WTC11 (cell line): ENCODE results near the gene CALHM1. TPM values are rescaled to one million over a fixed set of nuclear protein-coding genes. Genes with fewer than 3 reads are reported as not detected.
A peak's percentile ranks its signal among the peaks of the same experiment; 100 is the strongest.

ENCODE experiments used
- ATAC-seq: fragments of 200-7000 bp; cut with Tn5 transposase; 2 replicates; pipeline ENCODE4 v1.10.0; 2021; ENCODE audit warnings: mild to moderate bottlenecking, moderate library complexity
- CTCF ChIA-PET: fragments of 300-600 bp; sonication (Branson Sonifier 250); formaldehyde crosslinking; loops from one replicate; lab custom pipeline; 2021; ENCODE audit warnings: antibody characterized with exemption; lab: Charles Lee
- POLR2A ChIA-PET: fragments of 350-600 bp; sonication (Branson Sonifier 250); formaldehyde crosslinking; loops from one replicate; lab custom pipeline; 2021; ENCODE audit warnings: antibody characterized with exemption; lab: Charles Lee
- DNase-seq: peaks from one replicate; pipeline ENCODE4 v3.0.0; 2021; ENCODE audit warnings: low spot score
- H3K27ac Mint-ChIP-seq: 2 replicates; pipeline ENCODE4 v1.8.0; 2021; ENCODE audit warnings: mixed read lengths
- H3K27me3 Mint-ChIP-seq: 2 replicates; pipeline ENCODE4 v1.8.0; 2021; ENCODE audit warnings: low read depth, mild to moderate bottlenecking, moderate library complexity, mixed read lengths
- H3K36me3 Mint-ChIP-seq: 2 replicates; pipeline ENCODE4 v1.8.0; 2021; ENCODE audit warnings: mixed read lengths
- H3K4me1 Mint-ChIP-seq: 2 replicates; pipeline ENCODE4 v1.8.0; 2022; ENCODE audit warnings: mixed read lengths
- H3K4me3 Mint-ChIP-seq: 2 replicates; pipeline ENCODE4 v1.8.0; 2021; ENCODE audit warnings: mild to moderate bottlenecking, moderate library complexity, mixed read lengths
- H3K9me3 Mint-ChIP-seq: 2 replicates; pipeline ENCODE4 v1.8.0; 2021; ENCODE audit warnings: mixed read lengths
- ATF1 ChIP-seq: sonication (generic); formaldehyde crosslinking; IDR thresholded peaks from 2 replicates; pipeline ENCODE4 v1.8.1; 2023; ENCODE audit warnings: mild to moderate bottlenecking, moderate library complexity, missing genetic modification reagents
- ELF4 ChIP-seq: sonication (generic); formaldehyde crosslinking; IDR thresholded peaks from 2 replicates; pipeline ENCODE4 v1.8.1; 2022; ENCODE audit warnings: low read depth, mild to moderate bottlenecking, moderate library complexity, missing genetic modification reagents
- FOXK1 ChIP-seq: sonication (generic); formaldehyde crosslinking; IDR thresholded peaks from 2 replicates; pipeline ENCODE4 v1.8.0; 2022; ENCODE audit warnings: mild to moderate bottlenecking, moderate library complexity, missing genetic modification reagents
- HMGA2 ChIP-seq: fragments of 250-450 bp; sonication (Bioruptor Pico); IDR thresholded peaks from 2 replicates; pipeline ENCODE4 v1.4.0; 2021; ENCODE audit warnings: mild to moderate bottlenecking, moderate library complexity
- IRF2 ChIP-seq: sonication (generic); formaldehyde crosslinking; IDR thresholded peaks from 2 replicates; pipeline ENCODE4 v1.8.0; 2022; ENCODE audit warnings: low read depth, missing genetic modification reagents, borderline replicate concordance
- RORB ChIP-seq: fragments of 250-450 bp; sonication (Bioruptor Pico); IDR thresholded peaks from 2 replicates; pipeline ENCODE4 v1.9.0; 2021; ENCODE audit warnings: mild to moderate bottlenecking
- ZNF121 ChIP-seq: sonication (generic); formaldehyde crosslinking; IDR thresholded peaks from 2 replicates; pipeline ENCODE4 v1.8.0; 2023; ENCODE audit warnings: missing genetic modification reagents
- ZNF232 ChIP-seq: sonication (generic); formaldehyde crosslinking; IDR thresholded peaks from 2 replicates; pipeline ENCODE4 v1.8.0; 2022; ENCODE audit warnings: mild to moderate bottlenecking, missing genetic modification reagents
- total RNA-seq: library from RNA; stranded (reverse); gene quantifications from 3 replicates; pipeline ENCODE4 v1.2.3, GENCODE V29; 2021
- TF ChIP-seq, protein P1 (sequence below): sonication (generic); formaldehyde crosslinking; IDR thresholded peaks from 2 replicates; pipeline ENCODE4 v1.8.1; 2022; ENCODE audit warnings: low read depth, mild to moderate bottlenecking, moderate library complexity, missing genetic modification reagents, borderline replicate concordance
- TF ChIP-seq, protein P2 (sequence below): fragments of 250-450 bp; sonication (Bioruptor Pico); IDR thresholded peaks from 2 replicates; pipeline ENCODE4 v2.1.2; 2022; ENCODE audit warnings: mild to moderate bottlenecking, moderate library complexity
- TF ChIP-seq, protein P3 (sequence below): fragments of 250-450 bp; sonication (Bioruptor Pico); conservative IDR thresholded peaks from 2 replicates; pipeline ENCODE4 v1.9.0; 2021; ENCODE audit warnings: mild to moderate bottlenecking
- TF ChIP-seq, protein P4 (sequence below): sonication (generic); formaldehyde crosslinking; IDR thresholded peaks from 2 replicates; pipeline ENCODE4 v1.8.0; 2023; ENCODE audit warnings: missing genetic modification reagents, mild to moderate bottlenecking, borderline replicate concordance
- TF ChIP-seq, protein P5 (sequence below): sonication (generic); formaldehyde crosslinking; IDR thresholded peaks from 2 replicates; pipeline ENCODE4 v1.8.1; 2022; ENCODE audit warnings: mild to moderate bottlenecking, moderate library complexity, missing genetic modification reagents
- TF ChIP-seq, protein P6 (sequence below): sonication (generic); formaldehyde crosslinking; IDR thresholded peaks from 2 replicates; pipeline ENCODE4 v1.8.1; 2023; ENCODE audit warnings: mild to moderate bottlenecking, moderate library complexity, missing genetic modification reagents
- TF ChIP-seq, protein P7 (sequence below): sonication (generic); formaldehyde crosslinking; conservative IDR thresholded peaks from 2 replicates; pipeline ENCODE4 v1.8.1; 2023; ENCODE audit warnings: mild to moderate bottlenecking, low read depth, missing genetic modification reagents, moderate library complexity

The CALHM1 gene
- total RNA-seq, 1 experiment from 2014 or later, result 0.39 TPM

DNA sequence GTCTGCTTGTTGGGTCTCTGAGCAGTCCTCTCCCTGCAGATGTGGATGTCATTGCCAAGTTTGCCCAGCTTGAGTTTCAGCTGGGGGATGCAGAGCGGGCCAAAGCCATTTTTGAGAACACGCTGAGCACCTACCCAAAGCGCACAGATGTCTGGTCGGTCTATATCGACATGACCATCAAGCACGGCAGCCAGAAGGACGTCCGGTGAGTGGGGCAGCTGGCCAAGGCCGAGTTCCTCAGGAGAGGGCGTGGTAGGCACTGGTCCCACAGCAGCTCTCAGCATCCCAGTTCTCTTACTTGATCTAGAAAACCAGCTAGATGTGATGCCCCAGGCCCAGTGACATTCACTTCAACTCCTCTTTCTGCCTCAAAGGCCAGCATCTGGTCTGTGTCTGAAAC, 14.2 kb downstream of the CALHM1 start:
- Mint-ChIP-seq H3K27ac (no peak overlapping the region), H3K4me1 (no peaks in the 10 kb centered on the region), H3K9me3 (no peaks in the 10 kb centered on the region), H3K36me3 (peaks cover 66% of the 10 kb centered on the region), H3K27me3 (no peaks in the 10 kb centered on the region), H3K4me3 (no peak overlapping the region)
- CTCF ChIA-PET, result interaction anchor here (0.6 kb wide), 1 partner anchor 17 kb away, joined by 3 read pairs; no protein-coding TSS in a partner anchor
- DNase-seq, result no peak
- TF ChIP-seq RORB (no peak), ELF4 (CRISPR knock-in tag) (no peak), IRF2 (CRISPR knock-in tag) (no peak), ZNF232 (CRISPR knock-in tag) (no peak), FOXK1 (CRISPR knock-in tag) (no peak), ZNF121 (CRISPR knock-in tag) (no peak), ATF1 (CRISPR knock-in tag) (no peak), HMGA2 (CRISPR knock-in tag) (no peak)
- TF ChIP-seq, protein P1, sequence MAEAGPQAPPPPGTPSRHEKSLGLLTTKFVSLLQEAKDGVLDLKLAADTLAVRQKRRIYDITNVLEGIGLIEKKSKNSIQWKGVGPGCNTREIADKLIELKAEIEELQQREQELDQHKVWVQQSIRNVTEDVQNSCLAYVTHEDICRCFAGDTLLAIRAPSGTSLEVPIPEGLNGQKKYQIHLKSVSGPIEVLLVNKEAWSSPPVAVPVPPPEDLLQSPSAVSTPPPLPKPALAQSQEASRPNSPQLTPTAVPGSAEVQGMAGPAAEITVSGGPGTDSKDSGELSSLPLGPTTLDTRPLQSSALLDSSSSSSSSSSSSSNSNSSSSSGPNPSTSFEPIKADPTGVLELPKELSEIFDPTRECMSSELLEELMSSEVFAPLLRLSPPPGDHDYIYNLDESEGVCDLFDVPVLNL (CRISPR knock-in tag), result no peak
- TF ChIP-seq, protein P2, sequence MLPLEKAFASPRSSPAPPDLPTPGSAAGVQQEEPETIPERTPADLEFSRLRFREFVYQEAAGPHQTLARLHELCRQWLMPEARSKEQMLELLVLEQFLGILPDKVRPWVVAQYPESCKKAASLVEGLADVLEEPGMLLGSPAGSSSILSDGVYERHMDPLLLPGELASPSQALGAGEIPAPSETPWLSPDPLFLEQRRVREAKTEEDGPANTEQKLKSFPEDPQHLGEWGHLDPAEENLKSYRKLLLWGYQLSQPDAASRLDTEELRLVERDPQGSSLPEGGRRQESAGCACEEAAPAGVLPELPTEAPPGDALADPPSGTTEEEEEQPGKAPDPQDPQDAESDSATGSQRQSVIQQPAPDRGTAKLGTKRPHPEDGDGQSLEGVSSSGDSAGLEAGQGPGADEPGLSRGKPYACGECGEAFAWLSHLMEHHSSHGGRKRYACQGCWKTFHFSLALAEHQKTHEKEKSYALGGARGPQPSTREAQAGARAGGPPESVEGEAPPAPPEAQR (CRISPR knock-in tag), result no peak
- TF ChIP-seq, protein P3, sequence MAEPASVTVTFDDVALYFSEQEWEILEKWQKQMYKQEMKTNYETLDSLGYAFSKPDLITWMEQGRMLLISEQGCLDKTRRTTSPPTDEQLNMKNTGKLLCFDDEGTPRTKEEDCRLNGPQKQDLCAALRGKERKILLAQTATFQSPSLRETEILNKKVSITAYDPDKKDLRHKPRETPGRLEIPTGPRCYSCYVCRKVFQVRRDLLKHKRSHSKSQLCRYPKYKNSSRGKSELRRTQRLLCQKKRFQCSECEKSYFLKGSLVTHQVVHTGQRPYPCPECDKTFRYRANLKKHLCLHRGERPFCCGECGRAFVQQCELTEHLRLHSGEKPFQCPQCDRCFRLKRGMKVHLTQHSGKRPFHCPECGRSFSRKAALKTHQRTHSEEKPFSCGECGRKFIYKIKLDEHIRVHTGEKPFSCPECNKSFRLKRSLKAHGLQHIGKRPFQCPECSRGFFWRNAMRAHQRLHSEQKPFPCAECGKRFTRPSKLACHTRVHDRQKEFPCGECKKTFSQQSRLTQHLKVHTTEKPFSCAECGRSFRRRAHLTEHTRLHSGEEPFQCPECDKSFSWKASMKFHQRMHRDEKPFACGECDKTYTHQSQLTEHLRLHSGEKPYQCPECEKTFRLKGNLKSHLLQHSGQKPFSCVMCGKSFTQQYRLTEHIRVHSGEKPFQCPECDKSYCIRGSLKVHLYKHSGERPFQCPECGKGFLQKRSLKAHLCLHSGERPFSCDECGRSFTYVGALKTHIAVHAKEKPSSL (CRISPR knock-in tag), result no peak
- TF ChIP-seq, protein P4, sequence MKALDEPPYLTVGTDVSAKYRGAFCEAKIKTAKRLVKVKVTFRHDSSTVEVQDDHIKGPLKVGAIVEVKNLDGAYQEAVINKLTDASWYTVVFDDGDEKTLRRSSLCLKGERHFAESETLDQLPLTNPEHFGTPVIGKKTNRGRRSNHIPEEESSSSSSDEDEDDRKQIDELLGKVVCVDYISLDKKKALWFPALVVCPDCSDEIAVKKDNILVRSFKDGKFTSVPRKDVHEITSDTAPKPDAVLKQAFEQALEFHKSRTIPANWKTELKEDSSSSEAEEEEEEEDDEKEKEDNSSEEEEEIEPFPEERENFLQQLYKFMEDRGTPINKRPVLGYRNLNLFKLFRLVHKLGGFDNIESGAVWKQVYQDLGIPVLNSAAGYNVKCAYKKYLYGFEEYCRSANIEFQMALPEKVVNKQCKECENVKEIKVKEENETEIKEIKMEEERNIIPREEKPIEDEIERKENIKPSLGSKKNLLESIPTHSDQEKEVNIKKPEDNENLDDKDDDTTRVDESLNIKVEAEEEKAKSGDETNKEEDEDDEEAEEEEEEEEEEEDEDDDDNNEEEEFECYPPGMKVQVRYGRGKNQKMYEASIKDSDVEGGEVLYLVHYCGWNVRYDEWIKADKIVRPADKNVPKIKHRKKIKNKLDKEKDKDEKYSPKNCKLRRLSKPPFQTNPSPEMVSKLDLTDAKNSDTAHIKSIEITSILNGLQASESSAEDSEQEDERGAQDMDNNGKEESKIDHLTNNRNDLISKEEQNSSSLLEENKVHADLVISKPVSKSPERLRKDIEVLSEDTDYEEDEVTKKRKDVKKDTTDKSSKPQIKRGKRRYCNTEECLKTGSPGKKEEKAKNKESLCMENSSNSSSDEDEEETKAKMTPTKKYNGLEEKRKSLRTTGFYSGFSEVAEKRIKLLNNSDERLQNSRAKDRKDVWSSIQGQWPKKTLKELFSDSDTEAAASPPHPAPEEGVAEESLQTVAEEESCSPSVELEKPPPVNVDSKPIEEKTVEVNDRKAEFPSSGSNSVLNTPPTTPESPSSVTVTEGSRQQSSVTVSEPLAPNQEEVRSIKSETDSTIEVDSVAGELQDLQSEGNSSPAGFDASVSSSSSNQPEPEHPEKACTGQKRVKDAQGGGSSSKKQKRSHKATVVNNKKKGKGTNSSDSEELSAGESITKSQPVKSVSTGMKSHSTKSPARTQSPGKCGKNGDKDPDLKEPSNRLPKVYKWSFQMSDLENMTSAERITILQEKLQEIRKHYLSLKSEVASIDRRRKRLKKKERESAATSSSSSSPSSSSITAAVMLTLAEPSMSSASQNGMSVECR (CRISPR knock-in tag), result no peak
- TF ChIP-seq, protein P5, sequence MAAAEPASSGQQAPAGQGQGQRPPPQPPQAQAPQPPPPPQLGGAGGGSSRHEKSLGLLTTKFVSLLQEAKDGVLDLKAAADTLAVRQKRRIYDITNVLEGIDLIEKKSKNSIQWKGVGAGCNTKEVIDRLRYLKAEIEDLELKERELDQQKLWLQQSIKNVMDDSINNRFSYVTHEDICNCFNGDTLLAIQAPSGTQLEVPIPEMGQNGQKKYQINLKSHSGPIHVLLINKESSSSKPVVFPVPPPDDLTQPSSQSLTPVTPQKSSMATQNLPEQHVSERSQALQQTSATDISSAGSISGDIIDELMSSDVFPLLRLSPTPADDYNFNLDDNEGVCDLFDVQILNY (CRISPR knock-in tag), result no peak
- no peak for ATAC-seq
- POLR2A ChIA-PET, result no interaction called here

DNA sequence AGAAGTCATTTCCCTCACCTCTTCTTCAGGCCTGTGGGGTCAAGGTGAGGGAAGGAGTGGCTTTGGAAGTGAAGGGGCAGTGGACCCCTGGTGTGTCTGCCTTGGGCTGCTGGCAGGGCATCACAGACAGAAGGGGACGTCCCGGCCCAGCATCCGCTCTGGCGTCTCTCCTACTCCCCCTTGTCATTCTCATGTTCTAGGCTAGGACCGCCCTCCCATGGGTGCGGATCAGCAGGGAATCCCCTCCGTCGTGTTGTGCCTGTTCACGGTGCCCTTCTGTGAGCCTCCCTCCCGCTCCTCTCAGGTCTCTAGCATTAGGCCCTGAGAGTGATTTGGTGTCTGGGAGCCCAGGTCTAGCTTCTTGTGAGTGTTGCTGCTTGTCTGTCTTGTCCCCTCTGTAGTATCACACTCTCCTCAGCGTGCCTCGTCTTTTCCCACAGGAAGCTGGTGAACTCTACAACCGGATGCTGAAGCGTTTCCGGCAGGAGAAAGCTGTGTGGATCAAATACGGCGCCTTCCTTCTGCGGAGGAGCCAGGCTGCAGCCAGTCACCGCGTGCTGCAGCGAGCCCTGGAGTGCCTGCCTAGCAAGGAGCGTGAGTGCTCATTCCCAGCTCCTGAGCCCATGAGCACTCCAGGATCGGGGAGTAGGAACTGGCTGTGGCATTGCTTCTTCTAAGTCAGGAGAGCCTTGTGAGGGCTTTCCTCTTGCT, 15.1 kb downstream of the CALHM1 start:
- POLR2A ChIA-PET, result no interaction called here
- Mint-ChIP-seq H3K4me3 (no peak overlapping the region), H3K27me3 (no peaks in the 10 kb centered on the region), H3K4me1 (no peaks in the 10 kb centered on the region), H3K9me3 (no peaks in the 10 kb centered on the region), H3K36me3 (peaks cover 71% of the 10 kb centered on the region)
- DNase-seq, result no peak
- TF ChIP-seq, protein P6, sequence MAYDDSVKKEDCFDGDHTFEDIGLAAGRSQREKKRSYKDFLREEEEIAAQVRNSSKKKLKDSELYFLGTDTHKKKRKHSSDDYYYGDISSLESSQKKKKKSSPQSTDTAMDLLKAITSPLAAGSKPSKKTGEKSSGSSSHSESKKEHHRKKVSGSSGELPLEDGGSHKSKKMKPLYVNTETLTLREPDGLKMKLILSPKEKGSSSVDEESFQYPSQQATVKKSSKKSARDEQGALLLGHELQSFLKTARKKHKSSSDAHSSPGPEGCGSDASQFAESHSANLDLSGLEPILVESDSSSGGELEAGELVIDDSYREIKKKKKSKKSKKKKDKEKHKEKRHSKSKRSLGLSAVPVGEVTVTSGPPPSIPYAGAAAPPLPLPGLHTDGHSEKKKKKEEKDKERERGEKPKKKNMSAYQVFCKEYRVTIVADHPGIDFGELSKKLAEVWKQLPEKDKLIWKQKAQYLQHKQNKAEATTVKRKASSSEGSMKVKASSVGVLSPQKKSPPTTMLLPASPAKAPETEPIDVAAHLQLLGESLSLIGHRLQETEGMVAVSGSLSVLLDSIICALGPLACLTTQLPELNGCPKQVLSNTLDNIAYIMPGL (CRISPR knock-in tag), result 0 out of 2 replicates have a peak, but pooled peaks have one; percentile 25
- TF ChIP-seq, protein P7, sequence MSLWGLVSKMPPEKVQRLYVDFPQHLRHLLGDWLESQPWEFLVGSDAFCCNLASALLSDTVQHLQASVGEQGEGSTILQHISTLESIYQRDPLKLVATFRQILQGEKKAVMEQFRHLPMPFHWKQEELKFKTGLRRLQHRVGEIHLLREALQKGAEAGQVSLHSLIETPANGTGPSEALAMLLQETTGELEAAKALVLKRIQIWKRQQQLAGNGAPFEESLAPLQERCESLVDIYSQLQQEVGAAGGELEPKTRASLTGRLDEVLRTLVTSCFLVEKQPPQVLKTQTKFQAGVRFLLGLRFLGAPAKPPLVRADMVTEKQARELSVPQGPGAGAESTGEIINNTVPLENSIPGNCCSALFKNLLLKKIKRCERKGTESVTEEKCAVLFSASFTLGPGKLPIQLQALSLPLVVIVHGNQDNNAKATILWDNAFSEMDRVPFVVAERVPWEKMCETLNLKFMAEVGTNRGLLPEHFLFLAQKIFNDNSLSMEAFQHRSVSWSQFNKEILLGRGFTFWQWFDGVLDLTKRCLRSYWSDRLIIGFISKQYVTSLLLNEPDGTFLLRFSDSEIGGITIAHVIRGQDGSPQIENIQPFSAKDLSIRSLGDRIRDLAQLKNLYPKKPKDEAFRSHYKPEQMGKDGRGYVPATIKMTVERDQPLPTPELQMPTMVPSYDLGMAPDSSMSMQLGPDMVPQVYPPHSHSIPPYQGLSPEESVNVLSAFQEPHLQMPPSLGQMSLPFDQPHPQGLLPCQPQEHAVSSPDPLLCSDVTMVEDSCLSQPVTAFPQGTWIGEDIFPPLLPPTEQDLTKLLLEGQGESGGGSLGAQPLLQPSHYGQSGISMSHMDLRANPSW (CRISPR knock-in tag), result no peak
- TF ChIP-seq, all 79 proteins: peak for 1
- H3K27ac Mint-ChIP-seq, result no peak overlapping the region
- ATAC-seq, result no peak
- CTCF ChIA-PET, result interaction anchor here (2.7 kb wide), 1 partner anchor 42 kb away, joined by 11 read pairs; no protein-coding TSS in a partner anchor
